ENCODE data around the gene EPN3.

Gene EPN3

DNA sequence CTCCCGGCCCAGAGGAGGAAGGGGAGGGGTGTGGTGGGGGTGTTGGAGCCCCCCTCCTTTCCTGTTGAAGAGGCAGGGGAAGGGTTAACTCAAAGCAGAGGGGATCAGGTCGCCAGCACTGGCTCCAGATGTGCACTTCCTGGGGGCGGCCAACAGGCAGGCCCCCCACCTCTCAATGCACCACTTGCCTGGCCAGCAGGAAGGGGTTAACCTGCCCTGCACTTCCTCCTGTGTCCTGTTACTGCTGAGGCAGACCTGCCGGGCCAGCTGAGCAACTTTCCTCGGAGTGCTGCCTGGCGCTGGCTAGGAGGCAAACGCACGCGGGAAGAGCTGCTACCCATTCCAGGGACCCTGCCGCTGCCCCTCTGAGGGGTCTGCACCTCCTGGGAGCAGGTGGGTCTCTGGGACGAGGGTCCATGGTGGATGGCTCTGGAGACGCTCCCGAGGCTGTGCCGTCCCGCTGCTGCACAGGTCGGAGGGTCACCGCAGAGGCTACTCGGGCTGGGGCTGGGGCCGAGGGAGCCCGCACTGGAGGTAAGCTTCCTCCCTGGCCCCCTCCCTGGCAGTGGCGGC lies at the start of gene EPN3:
Gene EPN3, plus strand, starts transcription at position 284 of the 573 bp plus-strand sequence. CDS start 3,822 bp downstream, outside the sequence.
- FAIRE-seq (no peak), DNase-seq (ENCODE audit: insufficient read length, low spot score) (no peak)
- TF ChIP-seq POLR2A (IDR thresholded peaks at IDR 0.05; ENCODE audit: low read depth, low read length), result no peak

DNA sequence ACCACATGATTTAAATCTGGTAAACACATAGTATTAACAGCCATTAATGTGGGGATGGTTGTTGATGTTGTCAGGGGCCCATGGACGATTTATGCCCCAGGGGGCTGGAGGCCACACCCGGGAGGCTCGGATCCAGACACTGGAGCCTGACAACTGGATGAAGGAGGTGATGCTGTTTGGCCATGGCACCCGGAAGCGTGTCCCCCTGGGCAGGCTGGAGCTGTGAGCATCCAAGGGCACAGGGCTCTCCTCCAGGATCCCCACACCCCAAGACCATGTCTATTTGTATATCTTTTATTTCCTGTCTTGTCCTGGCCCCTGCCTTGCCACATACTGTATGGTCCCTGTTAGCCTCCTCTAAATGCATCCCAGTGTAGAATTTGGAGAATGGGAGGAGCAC lies 49.3 kb upstream of the EPN3 start:
- FAIRE-seq (no peak), DNase-seq (ENCODE audit: insufficient read length, low spot score) (no peak)
- TF ChIP-seq POLR2A (IDR thresholded peaks at IDR 0.05; ENCODE audit: low read depth, low read length), result no peak

GRCh38 chr17:50484386-50485155 lies 48.0 kb upstream of the EPN3 start:
- DNase-seq (ENCODE audit: insufficient read length, low spot score), result no peak
- no peak for FAIRE-seq
- TF ChIP-seq POLR2A (IDR thresholded peaks at IDR 0.05; ENCODE audit: low read depth, low read length), result no peak

- DNase-seq (ENCODE audit: insufficient read length, low spot score) (peak; percentile 97), FAIRE-seq (peak; percentile 87)
- no peak for TF ChIP-seq POLR2A (IDR thresholded peaks at IDR 0.05; ENCODE audit: low read depth, low read length)
Measured at GRCh38 chr17:50487213-50488096, 45.1 kb upstream of the EPN3 start.

GRCh38 chr17:50488880-50489279 lies 43.7 kb upstream of the EPN3 start:
- no peak for TF ChIP-seq POLR2A (IDR thresholded peaks at IDR 0.05; ENCODE audit: low read depth, low read length)
- DNase-seq (ENCODE audit: insufficient read length, low spot score) (no peak), FAIRE-seq (no peak)

- FAIRE-seq (no peak), DNase-seq (ENCODE audit: insufficient read length, low spot score) (no peak)
- no peak for TF ChIP-seq POLR2A (IDR thresholded peaks at IDR 0.05; ENCODE audit: low read depth, low read length)
Measured at GRCh38 chr17:50491505-50491904, 41.0 kb upstream of the EPN3 start.

- FAIRE-seq (no peak), DNase-seq (ENCODE audit: insufficient read length, low spot score) (no peak)
- no peak for TF ChIP-seq POLR2A (IDR thresholded peaks at IDR 0.05; ENCODE audit: low read depth, low read length)
Measured at GRCh38 chr17:50492214-50492613, 40.3 kb upstream of the EPN3 start.

- no peak for FAIRE-seq
- DNase-seq (ENCODE audit: insufficient read length, low spot score), result no peak
- TF ChIP-seq POLR2A (IDR thresholded peaks at IDR 0.05; ENCODE audit: low read depth, low read length), result no peak
Measured at GRCh38 chr17:50493744-50494143, 38.8 kb upstream of the EPN3 start.

DNA sequence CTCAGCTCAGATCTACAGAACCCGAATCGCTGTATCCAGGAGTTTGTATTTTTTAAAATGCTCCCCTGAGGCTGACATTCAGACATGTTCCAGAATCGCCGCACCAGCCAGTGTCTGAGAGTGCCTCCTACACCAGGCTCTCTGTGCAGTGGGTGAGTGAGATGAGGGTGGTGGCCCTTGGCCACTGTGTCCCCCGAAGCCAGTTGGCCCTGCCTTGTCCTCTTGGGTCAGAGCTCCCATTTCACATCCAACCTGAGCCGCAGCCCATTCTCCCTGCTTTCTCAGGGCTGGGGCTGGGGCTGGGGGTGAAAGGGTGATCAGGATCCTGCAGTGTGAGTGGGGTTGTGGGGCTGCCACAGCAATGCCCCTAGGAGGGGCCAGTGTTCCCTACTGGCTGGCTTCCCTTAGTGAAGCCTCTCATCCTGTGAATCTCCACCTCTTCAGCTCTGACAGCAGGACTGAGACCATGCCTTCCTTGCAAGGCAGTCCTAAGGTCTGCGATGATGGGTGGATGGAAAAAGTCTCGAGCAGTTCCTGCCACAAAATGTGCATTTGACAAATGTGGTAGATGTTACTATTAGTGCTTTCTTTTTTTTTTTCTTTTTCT lies 37.2 kb upstream of the EPN3 start:
- no peak for DNase-seq (ENCODE audit: insufficient read length, low spot score)
- no peak for TF ChIP-seq POLR2A (IDR thresholded peaks at IDR 0.05; ENCODE audit: low read depth, low read length)
- FAIRE-seq, result no peak

DNA sequence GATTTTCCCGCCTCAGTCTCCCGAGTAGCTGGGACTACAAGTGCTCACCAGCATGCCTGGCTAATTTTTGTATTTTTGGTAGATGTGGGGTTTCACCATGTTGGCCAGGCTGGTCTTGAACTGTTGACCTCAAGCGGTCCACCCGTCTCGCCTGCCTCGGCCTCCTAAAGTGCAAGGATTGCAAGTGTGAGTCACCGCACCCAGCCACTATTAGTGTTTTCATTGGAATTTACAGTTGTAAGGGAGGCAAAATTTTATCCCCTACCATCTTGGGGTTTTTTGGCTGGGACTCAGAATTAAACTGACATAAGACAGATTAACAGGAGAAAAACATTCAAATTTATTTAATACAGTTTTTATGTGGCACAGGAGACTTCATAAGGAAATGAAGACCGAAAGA lies 36.6 kb upstream of the EPN3 start:
- peak; percentile 62 for DNase-seq (ENCODE audit: insufficient read length, low spot score)
- TF ChIP-seq POLR2A (IDR thresholded peaks at IDR 0.05; ENCODE audit: low read depth, low read length), result no peak
- peak; percentile 57 for FAIRE-seq

DNA sequence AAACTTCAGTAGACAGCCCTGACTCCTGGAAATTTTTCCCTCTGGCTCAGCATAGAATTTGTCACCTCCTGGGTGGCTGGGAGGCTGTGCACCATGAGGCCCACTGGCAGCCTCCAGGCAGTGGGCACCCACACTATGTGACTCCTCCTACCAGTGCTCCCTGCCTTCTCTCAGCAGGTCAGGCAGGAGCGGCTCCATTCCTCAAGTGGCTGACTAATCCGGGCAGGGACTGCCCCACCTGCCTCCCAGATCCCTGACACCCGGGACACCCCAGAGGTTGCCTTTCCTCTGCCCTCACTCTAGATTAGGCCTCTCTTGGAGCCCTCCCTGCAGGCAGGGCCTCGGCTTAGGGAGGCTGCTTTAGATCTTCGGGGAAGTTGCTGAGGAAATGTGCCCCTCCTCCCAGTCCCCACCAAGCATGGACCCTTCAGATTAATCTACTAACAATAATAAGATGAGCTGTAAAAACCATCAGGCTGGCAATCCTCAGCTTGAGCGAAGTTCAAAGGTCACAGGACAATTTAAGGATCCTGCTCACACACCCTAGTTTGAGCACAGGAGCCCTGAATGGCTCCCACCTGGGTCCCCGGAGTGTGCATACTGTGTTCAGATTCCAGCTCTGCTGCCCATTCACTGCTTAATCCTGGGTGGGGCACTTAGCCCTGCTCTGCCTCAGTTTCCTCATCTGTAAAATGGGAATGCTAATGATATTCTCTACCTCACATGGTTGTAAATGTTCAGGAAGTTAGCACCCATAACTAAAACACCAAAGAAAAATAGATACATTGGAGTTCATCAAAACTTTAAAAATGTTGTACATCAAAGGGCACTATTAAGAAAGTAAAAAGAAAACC lies 34.3 kb upstream of the EPN3 start:
- TF ChIP-seq POLR2A (IDR thresholded peaks at IDR 0.05; ENCODE audit: low read depth, low read length), result no peak
- FAIRE-seq (peak; percentile 87), DNase-seq (ENCODE audit: insufficient read length, low spot score) (peak; percentile 73)

DNA sequence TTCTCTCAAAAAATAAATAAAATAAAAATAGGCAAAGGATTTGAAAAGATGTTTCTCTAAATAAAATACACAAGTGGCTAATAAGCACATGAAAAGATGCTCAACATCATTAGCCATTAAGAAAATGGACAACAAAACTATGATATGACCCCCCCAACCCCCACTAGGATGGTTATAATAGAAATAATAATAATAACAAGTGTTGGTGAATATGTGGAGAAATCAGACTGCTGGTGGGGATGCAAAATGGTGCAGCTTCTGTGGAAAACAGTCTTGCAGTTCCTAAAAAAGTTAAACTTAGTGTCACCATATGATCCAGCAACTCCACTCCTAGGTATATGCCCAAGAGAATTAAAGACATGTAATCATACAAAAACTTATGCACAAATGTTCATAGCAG lies 33.3 kb upstream of the EPN3 start:
- no peak for DNase-seq (ENCODE audit: insufficient read length, low spot score)
- FAIRE-seq, result no peak
- no peak for TF ChIP-seq POLR2A (IDR thresholded peaks at IDR 0.05; ENCODE audit: low read depth, low read length)

DNA sequence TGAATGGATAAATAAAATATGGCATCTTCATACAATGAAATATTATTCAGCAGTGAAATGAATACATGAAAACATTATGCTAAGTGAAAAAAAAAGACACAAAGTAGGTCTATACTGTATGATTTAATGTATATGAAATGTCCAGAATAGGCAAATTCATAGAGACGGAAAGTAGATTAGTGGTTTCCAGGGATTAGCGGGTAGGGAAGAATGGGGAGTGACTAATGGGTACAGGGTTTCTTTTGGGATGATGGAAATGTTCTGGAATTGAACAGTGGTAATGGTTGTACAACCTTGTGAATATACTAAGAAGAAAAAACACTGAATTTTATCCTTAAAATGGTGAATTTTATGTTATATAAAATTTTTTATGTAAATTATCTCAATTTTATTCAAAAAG lies 32.8 kb upstream of the EPN3 start:
- TF ChIP-seq POLR2A (IDR thresholded peaks at IDR 0.05; ENCODE audit: low read depth, low read length), result no peak
- FAIRE-seq (no peak), DNase-seq (ENCODE audit: insufficient read length, low spot score) (no peak)
